ENCODE measurements around the gene C19orf67.

DNA sequence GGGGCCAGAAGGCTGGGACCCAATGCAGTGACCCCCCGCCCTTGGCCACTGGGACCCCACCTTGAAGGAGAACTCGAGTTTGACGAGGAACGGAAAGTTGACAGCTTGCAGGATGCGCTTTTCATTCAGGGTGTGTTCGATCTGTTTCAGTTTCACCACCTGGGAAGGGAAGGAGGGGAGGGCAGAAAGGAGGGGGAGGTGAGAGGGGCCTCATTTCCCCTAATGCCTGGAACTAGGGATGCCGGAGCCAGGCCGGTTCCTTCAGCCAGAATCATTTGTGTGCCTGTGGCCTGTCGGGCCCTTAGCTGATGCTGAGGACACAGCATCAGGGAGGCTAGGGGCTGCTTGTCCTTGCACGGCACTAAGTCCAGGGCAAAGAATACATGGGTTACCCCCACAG is 17.2 kb upstream of the C19orf67 start:
- TF ChIP-seq EGR1 (IDR thresholded peaks at IDR 0.05; ENCODE audit: low read depth) (no peak), RAD21 (IDR thresholded peaks at IDR 0.05; ENCODE audit: low read depth) (no peak), YY1 (IDR thresholded peaks at IDR 0.05; ENCODE audit: extremely low read depth, insufficient replicate concordance, low read depth, low read length) (no peak), EZH2 (IDR thresholded peaks at IDR 0.05) (no peak)
- TF ChIP-seq, protein P1, sequence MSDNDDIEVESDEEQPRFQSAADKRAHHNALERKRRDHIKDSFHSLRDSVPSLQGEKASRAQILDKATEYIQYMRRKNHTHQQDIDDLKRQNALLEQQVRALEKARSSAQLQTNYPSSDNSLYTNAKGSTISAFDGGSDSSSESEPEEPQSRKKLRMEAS (IDR thresholded peaks at IDR 0.05): no peak
- TF ChIP-seq, protein P2, sequence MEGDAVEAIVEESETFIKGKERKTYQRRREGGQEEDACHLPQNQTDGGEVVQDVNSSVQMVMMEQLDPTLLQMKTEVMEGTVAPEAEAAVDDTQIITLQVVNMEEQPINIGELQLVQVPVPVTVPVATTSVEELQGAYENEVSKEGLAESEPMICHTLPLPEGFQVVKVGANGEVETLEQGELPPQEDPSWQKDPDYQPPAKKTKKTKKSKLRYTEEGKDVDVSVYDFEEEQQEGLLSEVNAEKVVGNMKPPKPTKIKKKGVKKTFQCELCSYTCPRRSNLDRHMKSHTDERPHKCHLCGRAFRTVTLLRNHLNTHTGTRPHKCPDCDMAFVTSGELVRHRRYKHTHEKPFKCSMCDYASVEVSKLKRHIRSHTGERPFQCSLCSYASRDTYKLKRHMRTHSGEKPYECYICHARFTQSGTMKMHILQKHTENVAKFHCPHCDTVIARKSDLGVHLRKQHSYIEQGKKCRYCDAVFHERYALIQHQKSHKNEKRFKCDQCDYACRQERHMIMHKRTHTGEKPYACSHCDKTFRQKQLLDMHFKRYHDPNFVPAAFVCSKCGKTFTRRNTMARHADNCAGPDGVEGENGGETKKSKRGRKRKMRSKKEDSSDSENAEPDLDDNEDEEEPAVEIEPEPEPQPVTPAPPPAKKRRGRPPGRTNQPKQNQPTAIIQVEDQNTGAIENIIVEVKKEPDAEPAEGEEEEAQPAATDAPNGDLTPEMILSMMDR (IDR thresholded peaks at IDR 0.05 in 2 of 3, conservative IDR thresholded peaks at IDR 0.05 in 1 of 3; ENCODE audit: borderline replicate concordance in 1 of 3, insufficient read depth in 1 of 3, low read depth in 2 of 3, low read length in 2 of 3): no peak
- TF ChIP-seq, protein P3, sequence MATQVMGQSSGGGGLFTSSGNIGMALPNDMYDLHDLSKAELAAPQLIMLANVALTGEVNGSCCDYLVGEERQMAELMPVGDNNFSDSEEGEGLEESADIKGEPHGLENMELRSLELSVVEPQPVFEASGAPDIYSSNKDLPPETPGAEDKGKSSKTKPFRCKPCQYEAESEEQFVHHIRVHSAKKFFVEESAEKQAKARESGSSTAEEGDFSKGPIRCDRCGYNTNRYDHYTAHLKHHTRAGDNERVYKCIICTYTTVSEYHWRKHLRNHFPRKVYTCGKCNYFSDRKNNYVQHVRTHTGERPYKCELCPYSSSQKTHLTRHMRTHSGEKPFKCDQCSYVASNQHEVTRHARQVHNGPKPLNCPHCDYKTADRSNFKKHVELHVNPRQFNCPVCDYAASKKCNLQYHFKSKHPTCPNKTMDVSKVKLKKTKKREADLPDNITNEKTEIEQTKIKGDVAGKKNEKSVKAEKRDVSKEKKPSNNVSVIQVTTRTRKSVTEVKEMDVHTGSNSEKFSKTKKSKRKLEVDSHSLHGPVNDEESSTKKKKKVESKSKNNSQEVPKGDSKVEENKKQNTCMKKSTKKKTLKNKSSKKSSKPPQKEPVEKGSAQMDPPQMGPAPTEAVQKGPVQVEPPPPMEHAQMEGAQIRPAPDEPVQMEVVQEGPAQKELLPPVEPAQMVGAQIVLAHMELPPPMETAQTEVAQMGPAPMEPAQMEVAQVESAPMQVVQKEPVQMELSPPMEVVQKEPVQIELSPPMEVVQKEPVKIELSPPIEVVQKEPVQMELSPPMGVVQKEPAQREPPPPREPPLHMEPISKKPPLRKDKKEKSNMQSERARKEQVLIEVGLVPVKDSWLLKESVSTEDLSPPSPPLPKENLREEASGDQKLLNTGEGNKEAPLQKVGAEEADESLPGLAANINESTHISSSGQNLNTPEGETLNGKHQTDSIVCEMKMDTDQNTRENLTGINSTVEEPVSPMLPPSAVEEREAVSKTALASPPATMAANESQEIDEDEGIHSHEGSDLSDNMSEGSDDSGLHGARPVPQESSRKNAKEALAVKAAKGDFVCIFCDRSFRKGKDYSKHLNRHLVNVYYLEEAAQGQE (IDR thresholded peaks at IDR 0.05; ENCODE audit: low read depth): no peak
